ENCODE data around the gene BGLAP. TPM values are rescaled to one million over a fixed set of nuclear protein-coding genes. Genes with fewer than 3 reads are reported as not detected.

BGLAP gene
- total RNA-seq, 1 donor from 2014 or later: not detected

DNA sequence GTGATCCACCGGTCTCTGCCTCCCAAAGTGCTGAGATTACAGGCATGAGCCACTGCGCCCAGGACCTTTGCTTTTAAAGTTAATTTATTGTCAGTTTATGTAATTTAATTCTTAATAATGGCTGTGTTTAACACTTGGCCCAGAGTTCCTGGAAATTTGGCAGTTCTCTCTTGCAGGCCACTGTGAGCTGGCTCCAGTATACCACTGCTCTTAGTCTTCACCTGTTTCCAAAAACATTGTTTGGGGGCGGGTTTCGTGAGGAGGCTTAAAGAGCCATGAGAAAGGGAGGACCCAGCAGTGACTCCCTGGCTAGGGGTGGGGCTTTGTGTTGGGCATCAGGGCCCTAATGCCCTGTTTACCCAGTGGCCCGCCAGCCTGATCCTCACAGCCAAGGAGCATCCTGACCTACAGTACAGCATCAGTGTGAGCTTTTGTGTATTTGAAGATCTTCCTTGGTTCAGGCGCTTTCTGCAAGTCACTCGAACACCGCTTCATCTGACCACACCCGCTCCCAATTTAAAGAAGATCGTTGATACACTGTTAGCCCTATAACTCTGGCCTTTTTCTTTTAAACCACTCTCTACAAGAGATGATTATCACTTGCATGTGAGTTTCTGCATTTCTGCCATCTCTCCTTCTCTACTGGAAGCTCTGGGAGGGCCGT, 12.0 kb upstream of the BGLAP start:
- peaks cover 11% of the 10 kb centered on the region for H3K36me3 ChIP-seq (ENCODE audit: control insufficient read depth, insufficient read depth, low read length)
- no peak overlapping the region for H3K4me3 ChIP-seq (ENCODE audit: low read depth, low read length)
- FAIRE-seq (no peak), DNase-seq (ENCODE audit: low read depth) (no peak)
- H3K27me3 ChIP-seq (ENCODE audit: control insufficient read depth, insufficient read depth, low read length): no peaks in the 10 kb centered on the region
- TF ChIP-seq CTCF (IDR thresholded peaks at IDR 0.05; ENCODE audit: insufficient read depth, low read length, severe bottlenecking): no peak

DNA sequence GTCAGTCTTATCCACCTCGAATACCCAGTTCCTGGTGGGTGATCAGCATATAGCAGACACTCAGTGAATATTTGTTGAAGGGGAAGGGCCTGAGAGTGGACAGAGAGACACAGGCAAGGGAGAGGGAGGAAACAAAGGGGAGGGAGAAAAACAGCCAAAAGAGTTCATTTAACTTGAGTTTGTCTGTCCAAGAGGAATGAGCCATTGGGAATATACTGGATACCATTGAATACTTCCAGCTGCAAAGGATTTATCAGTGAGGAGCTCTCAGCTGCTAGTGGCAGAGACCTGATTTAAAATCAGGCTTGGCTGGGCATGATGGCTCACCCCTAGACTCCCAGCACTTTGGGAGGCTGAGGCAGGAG, 11.5 kb upstream of the BGLAP start:
- Histone ChIP-seq H3K4me3 (ENCODE audit: low read depth, low read length) (no peak overlapping the region), H3K27me3 (ENCODE audit: control insufficient read depth, insufficient read depth, low read length) (no peaks in the 10 kb centered on the region), H3K36me3 (ENCODE audit: control insufficient read depth, insufficient read depth, low read length) (peaks cover 11% of the 10 kb centered on the region)
- no peak for DNase-seq (ENCODE audit: low read depth)
- no peak for FAIRE-seq
- TF ChIP-seq CTCF (IDR thresholded peaks at IDR 0.05; ENCODE audit: insufficient read depth, low read length, severe bottlenecking): no peak

DNA sequence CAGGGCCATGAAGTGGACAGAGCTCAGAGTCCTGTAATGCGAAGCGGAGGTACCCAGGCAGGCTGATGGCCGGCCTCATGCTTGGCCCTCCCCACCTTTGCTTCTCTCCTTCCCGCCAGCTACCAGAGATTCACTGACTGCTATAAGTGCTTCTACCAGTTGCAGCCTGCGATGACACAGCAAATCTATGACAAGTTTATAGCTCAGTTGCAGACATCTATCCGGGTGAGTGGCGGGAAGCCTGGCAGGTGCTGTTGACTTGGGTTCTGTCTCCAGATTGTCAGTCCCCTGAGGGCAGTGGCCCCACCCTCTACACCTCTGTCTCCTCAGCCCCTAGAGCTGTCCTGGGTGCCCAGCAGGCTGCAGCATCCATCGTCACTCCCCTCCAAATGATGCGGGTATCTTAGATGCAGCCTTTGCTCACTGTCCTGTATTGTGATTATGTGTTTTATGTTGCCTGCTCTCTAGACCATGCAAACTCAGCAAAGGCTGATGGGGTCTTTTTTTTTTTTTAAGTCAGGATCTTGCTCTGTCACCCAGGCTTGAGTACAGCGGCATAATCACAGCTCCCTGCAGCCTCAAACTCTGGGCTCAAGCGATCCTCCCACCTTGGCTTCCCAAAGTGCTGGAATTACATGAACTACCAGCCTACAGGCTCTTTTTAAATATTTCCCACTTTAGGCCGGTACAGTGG, 9.6 kb upstream of the BGLAP start:
- FAIRE-seq (no peak), DNase-seq (ENCODE audit: low read depth) (no peak)
- H3K27me3 ChIP-seq (ENCODE audit: control insufficient read depth, insufficient read depth, low read length): no peaks in the 10 kb centered on the region
- H3K4me3 ChIP-seq (ENCODE audit: low read depth, low read length): no peak overlapping the region
- no peak for TF ChIP-seq CTCF (IDR thresholded peaks at IDR 0.05; ENCODE audit: insufficient read depth, low read length, severe bottlenecking)
- H3K36me3 ChIP-seq (ENCODE audit: control insufficient read depth, insufficient read depth, low read length): peaks cover 13% of the 10 kb centered on the region

DNA sequence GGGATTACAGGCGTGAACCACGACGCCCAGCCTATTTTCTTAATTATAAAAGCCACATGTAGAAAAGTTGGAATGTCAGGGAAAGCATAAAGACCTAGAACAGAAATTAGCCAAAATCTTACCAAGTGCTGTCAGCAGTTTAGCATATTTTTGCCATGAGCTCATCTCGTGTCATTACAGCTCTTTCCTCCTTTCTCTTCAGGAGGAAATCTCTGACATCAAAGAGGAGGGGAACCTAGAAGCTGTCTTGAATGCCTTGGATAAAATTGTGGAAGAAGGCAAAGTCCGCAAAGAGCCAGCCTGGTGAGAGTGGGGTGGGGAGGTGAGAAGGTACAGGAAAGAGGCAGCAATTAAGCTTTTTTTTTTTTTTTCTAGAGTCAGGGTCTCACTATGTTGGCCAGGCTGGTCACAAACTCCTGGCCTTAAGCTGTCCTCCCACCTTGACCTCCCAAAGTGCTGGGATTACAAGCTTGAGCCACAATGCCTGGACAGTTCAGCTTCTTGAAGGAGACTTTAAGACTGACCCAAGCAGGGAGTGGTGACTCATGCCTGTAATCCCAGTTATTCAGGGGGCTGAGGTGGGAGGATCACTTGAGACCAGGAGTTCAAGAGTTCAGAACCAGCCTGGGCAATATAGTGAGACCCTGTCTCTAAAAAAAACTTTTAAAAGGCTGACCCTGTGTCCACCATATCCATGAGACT, 8.4 kb upstream of the BGLAP start:
- no peak for TF ChIP-seq CTCF (IDR thresholded peaks at IDR 0.05; ENCODE audit: insufficient read depth, low read length, severe bottlenecking)
- no peak overlapping the region for H3K4me3 ChIP-seq (ENCODE audit: low read depth, low read length)
- peak; percentile 46 for DNase-seq (ENCODE audit: low read depth)
- peaks cover 14% of the 10 kb centered on the region for H3K36me3 ChIP-seq (ENCODE audit: control insufficient read depth, insufficient read depth, low read length)
- H3K27me3 ChIP-seq (ENCODE audit: control insufficient read depth, insufficient read depth, low read length): no peaks in the 10 kb centered on the region
- FAIRE-seq: no peak

- H3K27me3 ChIP-seq (ENCODE audit: control insufficient read depth, insufficient read depth, low read length): no peaks in the 10 kb centered on the region
- DNase-seq (ENCODE audit: low read depth) (no peak), FAIRE-seq (no peak)
- H3K4me3 ChIP-seq (ENCODE audit: low read depth, low read length): no peak overlapping the region
- TF ChIP-seq CTCF (IDR thresholded peaks at IDR 0.05; ENCODE audit: insufficient read depth, low read length, severe bottlenecking): no peak
- H3K36me3 ChIP-seq (ENCODE audit: control insufficient read depth, insufficient read depth, low read length): peaks cover 13% of the 10 kb centered on the region
These were observed 5.8 kb upstream of the BGLAP start for GRCh38 chr1:156236164-156236563.
